BE2C (cell line): ENCODE results near the gene TGM3.

Experiments
- DNase-seq: peaks from one replicate; pipeline ENCODE4 v3.0.0-alpha.2; 2020
- H3K27me3 ChIP-seq: fragments of 250-450 bp; sonication (Bioruptor Pico); 2 replicates; pipeline ENCODE4 v1.5.1; 2020; ENCODE audit warnings: mild to moderate bottlenecking
- H3K36me3 ChIP-seq: fragments of 250-450 bp; sonication (Bioruptor Pico); 2 replicates; pipeline ENCODE4 v1.5.1; 2020; ENCODE audit warnings: mild to moderate bottlenecking
- H3K4me1 ChIP-seq: fragments of 250-450 bp; sonication (Bioruptor Pico); 2 replicates; pipeline ENCODE4 v1.5.1; 2020
- H3K4me3 ChIP-seq: 2 replicates; pipeline ENCODE4 v1.5.1; 2011; ENCODE audit warnings: low read depth, low read length
- H3K9me3 ChIP-seq: fragments of 250-450 bp; sonication (Bioruptor Pico); 2 replicates; pipeline ENCODE4 v1.5.1; 2020
- CTCF ChIP-seq: IDR thresholded peaks from 2 replicates; pipeline ENCODE4 v1.5.1; 2012; ENCODE audit warnings: mild to moderate bottlenecking, low read depth, low read length

Gene TGM3

GRCh38 chr20:2340136-2340535 lies 44.3 kb downstream of the TGM3 start:
- H3K9me3 ChIP-seq: no peaks in the 10 kb centered on the region
- no peaks in the 10 kb centered on the region for H3K4me1 ChIP-seq
- H3K4me3 ChIP-seq: no peak overlapping the region
- no peak for DNase-seq
- no peak for TF ChIP-seq CTCF
- no peaks in the 10 kb centered on the region for H3K36me3 ChIP-seq
- H3K27me3 ChIP-seq: no peaks in the 10 kb centered on the region

- Histone ChIP-seq H3K9me3 (no peaks in the 10 kb centered on the region), H3K4me1 (no peaks in the 10 kb centered on the region), H3K27me3 (no peaks in the 10 kb centered on the region), H3K4me3 (no peak overlapping the region), H3K36me3 (no peaks in the 10 kb centered on the region)
- DNase-seq: no peak
- TF ChIP-seq CTCF: no peak
Observed at GRCh38 chr20:2340823-2341222, 45.0 kb downstream of the TGM3 start.

GRCh38 chr20:2341336-2341735 lies 45.5 kb downstream of the TGM3 start:
- Histone ChIP-seq H3K36me3 (no peaks in the 10 kb centered on the region), H3K4me1 (no peaks in the 10 kb centered on the region), H3K9me3 (no peaks in the 10 kb centered on the region), H3K4me3 (no peak overlapping the region), H3K27me3 (no peaks in the 10 kb centered on the region)
- no peak for TF ChIP-seq CTCF
- DNase-seq: no peak

- H3K4me1 ChIP-seq: no peaks in the 10 kb centered on the region
- no peaks in the 10 kb centered on the region for H3K27me3 ChIP-seq
- H3K9me3 ChIP-seq: no peaks in the 10 kb centered on the region
- H3K4me3 ChIP-seq: no peak overlapping the region
- DNase-seq: no peak
- TF ChIP-seq CTCF: no peak
- H3K36me3 ChIP-seq: no peaks in the 10 kb centered on the region
Observed at GRCh38 chr20:2342243-2342642, 46.4 kb downstream of the TGM3 start.

- no peaks in the 10 kb centered on the region for H3K9me3 ChIP-seq
- no peak for DNase-seq
- no peaks in the 10 kb centered on the region for H3K27me3 ChIP-seq
- H3K4me3 ChIP-seq: no peak overlapping the region
- H3K36me3 ChIP-seq: no peaks in the 10 kb centered on the region
- TF ChIP-seq CTCF: no peak
- peaks cover 8% of the 10 kb centered on the region for H3K4me1 ChIP-seq
Observed at GRCh38 chr20:2346188-2346587, 50.4 kb downstream of the TGM3 start.

GRCh38 chr20:2348336-2348735 lies 52.5 kb downstream of the TGM3 start:
- H3K27me3 ChIP-seq: no peaks in the 10 kb centered on the region
- H3K4me3 ChIP-seq: no peak overlapping the region
- no peaks in the 10 kb centered on the region for H3K9me3 ChIP-seq
- no peaks in the 10 kb centered on the region for H3K36me3 ChIP-seq
- TF ChIP-seq CTCF: no peak
- DNase-seq: no peak
- H3K4me1 ChIP-seq: peaks cover 8% of the 10 kb centered on the region
